Measurements from ENCODE around the gene TTBK2.
"Not testable (repeated sequence)": the region's sequence is repeated elsewhere in the genome, so short reads cannot be mapped to it uniquely, and the experiment has no call there.

TTBK2 gene

GRCh38 chr15:42915654-42916315, 4.8 kb downstream of the TTBK2 start:
- no peak for TF ChIP-seq CTCF (IDR thresholded peaks at IDR 0.05; ENCODE audit: low read depth, low read length)
- no peak overlapping the region for H3K27ac ChIP-seq
- no peak overlapping the region for H3K4me3 ChIP-seq (ENCODE audit: low read depth, low read length)

GRCh38 chr15:42914728-42915497, 5.7 kb downstream of the TTBK2 start:
- no peak for TF ChIP-seq CTCF (IDR thresholded peaks at IDR 0.05; ENCODE audit: low read depth, low read length)
- Histone ChIP-seq H3K27ac (no peak overlapping the region), H3K4me3 (ENCODE audit: low read depth, low read length) (peak overlapping the region; percentile 37), H3K27me3 (ENCODE audit: insufficient read depth, low read depth, severe bottlenecking) (no peaks in the 10 kb centered on the region), H3K9me3 (ENCODE audit: severe bottlenecking) (no peaks in the 10 kb centered on the region), H3K36me3 (no peaks in the 10 kb centered on the region)
- DNase-seq: no peak

More at GRCh38 chr15:42915654-42916315, 4.8 kb downstream of the TTBK2 start:
- DNase-seq: no peak
- no peaks in the 10 kb centered on the region for H3K27me3 ChIP-seq (ENCODE audit: insufficient read depth, low read depth, severe bottlenecking)
- H3K36me3 ChIP-seq: no peaks in the 10 kb centered on the region
- no peaks in the 10 kb centered on the region for H3K9me3 ChIP-seq (ENCODE audit: severe bottlenecking)

- H3K4me3 ChIP-seq (ENCODE audit: low read depth, low read length): no peak overlapping the region
- no peaks in the 10 kb centered on the region for H3K27me3 ChIP-seq (ENCODE audit: insufficient read depth, low read depth, severe bottlenecking)
- H3K27ac ChIP-seq: no peak overlapping the region
- H3K9me3 ChIP-seq (ENCODE audit: severe bottlenecking): no peaks in the 10 kb centered on the region
- DNase-seq: no peak
- no peaks in the 10 kb centered on the region for H3K36me3 ChIP-seq
- TF ChIP-seq CTCF (IDR thresholded peaks at IDR 0.05; ENCODE audit: low read depth, low read length): no peak
Measured at GRCh38 chr15:42911058-42911592, 9.5 kb downstream of the TTBK2 start.

- no peak for TF ChIP-seq CTCF (IDR thresholded peaks at IDR 0.05; ENCODE audit: low read depth, low read length)
- Histone ChIP-seq H3K27ac (no peak overlapping the region), H3K27me3 (ENCODE audit: insufficient read depth, low read depth, severe bottlenecking) (no peaks in the 10 kb centered on the region), H3K36me3 (no peaks in the 10 kb centered on the region), H3K4me3 (ENCODE audit: low read depth, low read length) (no peak overlapping the region), H3K9me3 (ENCODE audit: severe bottlenecking) (no peaks in the 10 kb centered on the region)
- DNase-seq: no peak
Measured at GRCh38 chr15:42908538-42908937, 12.0 kb downstream of the TTBK2 start.

GRCh38 chr15:42903388-42904324, 16.9 kb downstream of the TTBK2 start:
- no peak overlapping the region for H3K27ac ChIP-seq
- H3K4me3 ChIP-seq (ENCODE audit: low read depth, low read length): no peak overlapping the region
- TF ChIP-seq CTCF (IDR thresholded peaks at IDR 0.05; ENCODE audit: low read depth, low read length): no peak
- H3K27me3 ChIP-seq (ENCODE audit: insufficient read depth, low read depth, severe bottlenecking): no peaks in the 10 kb centered on the region
- no peaks in the 10 kb centered on the region for H3K36me3 ChIP-seq
- no peaks in the 10 kb centered on the region for H3K9me3 ChIP-seq (ENCODE audit: severe bottlenecking)
- DNase-seq: no peak

GRCh38 chr15:42893911-42894310, 26.7 kb downstream of the TTBK2 start:
- not testable (repeated sequence) for H3K27me3 ChIP-seq (ENCODE audit: insufficient read depth, low read depth, severe bottlenecking); DNase-seq; H3K9me3 ChIP-seq (ENCODE audit: severe bottlenecking); H3K4me3 ChIP-seq (ENCODE audit: low read depth, low read length); H3K27ac ChIP-seq; H3K36me3 ChIP-seq

All from WERI-Rb-1 (cell line).